Smooth muscle cell of trachea (primary cell): ENCODE results near the gene CCDC30. TPM values are rescaled to one million over a fixed set of nuclear protein-coding genes. Genes with fewer than 3 reads are reported as not detected.

Source experiments
- total RNA-seq: library from RNA; depleted of rRNA; stranded (reverse); fragments of >200 nt; gene quantifications from 2 replicates; pipeline ENCODE4 v1.2.1, GENCODE V29; 2014

CCDC30 gene
- 0.99 and 2.3 TPM in 2 replicates for total RNA-seq

DNA sequence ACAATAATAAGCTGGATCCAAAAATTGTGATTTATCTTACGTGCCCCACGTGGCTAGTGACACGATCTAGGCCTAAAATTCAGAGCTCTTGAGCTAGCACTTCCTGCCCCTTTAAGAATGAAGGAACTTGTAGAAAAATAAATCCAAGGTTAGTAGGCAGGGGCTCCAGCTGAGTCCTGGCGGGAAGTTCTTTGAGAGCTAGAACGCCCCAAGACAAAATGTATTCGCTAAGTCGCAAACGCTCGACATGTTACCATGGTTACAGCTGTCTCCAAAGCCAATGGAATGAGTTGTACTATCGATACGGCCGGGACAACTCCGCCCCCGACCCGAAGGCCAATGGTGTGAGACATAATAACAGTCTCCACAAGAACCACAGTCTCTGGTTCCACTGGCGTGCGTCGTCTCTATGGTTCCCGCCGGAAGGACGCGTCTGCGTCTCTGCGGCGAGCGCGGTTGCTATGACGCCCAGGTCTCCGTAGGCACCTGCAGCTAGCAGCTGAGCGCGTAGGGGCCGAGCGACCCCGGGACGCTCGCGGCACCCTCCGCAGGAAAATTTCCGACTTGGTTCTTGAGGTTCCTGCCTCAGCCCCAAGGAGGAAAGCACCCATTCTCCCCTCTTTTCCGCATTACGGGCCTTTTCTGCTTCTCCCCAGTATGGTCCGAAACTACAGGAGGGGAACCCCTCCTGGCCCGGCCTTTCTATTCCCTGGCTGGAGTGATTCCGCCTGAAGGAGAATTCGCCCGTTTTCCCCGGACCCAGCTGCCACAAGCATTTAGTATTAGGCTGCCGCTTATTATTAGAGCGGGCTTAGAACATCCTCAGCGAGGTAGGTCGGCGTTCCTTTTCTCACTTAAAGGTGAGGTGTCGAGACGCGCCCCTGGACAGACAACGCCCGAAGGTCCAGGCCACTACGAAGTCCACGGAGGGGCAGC, at the start of gene CCDC30:
Gene CCDC30 (plus strand): TSS at position 459 of the 936 bp plus-strand sequence. CDS start 17,266 bp downstream, outside the sequence.

GRCh38 chr1:42456010-42456753, 6.9 kb upstream of the CCDC30 start, which contains the start of the genes PPCS and ZMYND12:
Gene PPCS (plus strand): TSS chr1:42456543. CDS start chr1:42456566, 23 bp downstream.
Gene ZMYND12 (minus strand): TSS chr1:42456022. CDS start chr1:42455997, 25 bp downstream.

GRCh38 chr1:42657981-42658876, 195.1 kb downstream of the CCDC30 start, which contains the start of gene PPIH:
Gene PPIH (plus strand): TSS chr1:42658423. CDS start chr1:42658447, 24 bp downstream.

GRCh38 chr1:42681741-42682483, 218.8 kb downstream of the CCDC30 start, which contains the start of gene YBX1:
Gene YBX1 (plus strand): TSS chr1:42682418. CDS start chr1:42682566, 148 bp downstream.

Other genes with a start within 250 kb of the CCDC30 start
- gene FOXJ3, start 128.1 kb upstream of the CCDC30 start, total RNA-seq, result 15.9 and 20.8 TPM in 2 replicates
- gene RIMKLA, start 82.5 kb upstream of the CCDC30 start, total RNA-seq, result under 0.01 TPM in 1 of 2 replicates, not detected in the other
- gene ZMYND12, start 7.3 kb upstream of the CCDC30 start, total RNA-seq, result 0.29 and 2.6 TPM in 2 replicates
- 50.6 and 109 TPM in 2 replicates for gene PPCS, start 6.7 kb upstream of the CCDC30 start, total RNA-seq
- gene PPIH, start 195.1 kb downstream of the CCDC30 start, total RNA-seq, result 9.6 and 44.7 TPM in 2 replicates
- 829 and 874 TPM in 2 replicates for gene YBX1, start 219.1 kb downstream of the CCDC30 start, total RNA-seq